Lung (tissue), 12 donors: Measurements from ENCODE around the gene CEP131. TPM values are rescaled to one million over a fixed set of nuclear protein-coding genes. Genes with fewer than 3 reads are reported as not detected.

Experiments
- ATAC-seq: fragments of 200-7000 bp; cut with Tn5 transposase; one replicate; pipeline ENCODE4 v1.9.1; 2020; ENCODE audit warnings: moderate number of reproducible peaks; ENCODE audit not compliant: insufficient read depth, low FRiP score
- DNase-seq, 3 donors: peaks; one replicate each; pipeline ENCODE4 v3.0.0-alpha.2; 2013 to 2017
- H3K27ac ChIP-seq, 2 donors: one replicate each; pipeline ENCODE4 v1.5.1; 2013; ENCODE audit warnings: mild to moderate bottlenecking in 2 of 2, moderate library complexity in 2 of 2, control low read depth in 1 of 2, inconsistent platforms in 1 of 2, low read depth in 1 of 2, low read length in 1 of 2
- H3K27me3 ChIP-seq, 3 donors: one replicate each; pipeline ENCODE4 v1.5.1; 2013; ENCODE audit warnings: low read length in 2 of 3; ENCODE audit not compliant: control insufficient read depth in 3 of 3, insufficient read depth in 3 of 3
- H3K36me3 ChIP-seq, 4 donors: one replicate each; pipeline ENCODE4 v1.5.1; 2013; ENCODE audit warnings: low read length in 4 of 4, mild to moderate bottlenecking in 1 of 4, moderate library complexity in 1 of 4; ENCODE audit not compliant: control insufficient read depth in 4 of 4, insufficient read depth in 4 of 4
- H3K4me1 ChIP-seq, 5 donors: one replicate each; pipeline ENCODE4 v1.5.1; 2013; ENCODE audit warnings: low read length in 5 of 5, mild to moderate bottlenecking in 2 of 5, moderate library complexity in 1 of 5; ENCODE audit not compliant: control insufficient read depth in 5 of 5, insufficient read depth in 5 of 5
- H3K4me3 ChIP-seq: one replicate; pipeline ENCODE4 v1.5.1; 2013; ENCODE audit warnings: mild to moderate bottlenecking, control low read depth, moderate library complexity
- H3K9ac ChIP-seq, 2 donors: one replicate each; pipeline ENCODE4 v1.5.1; 2013; ENCODE audit warnings: low read length in 2 of 2, control low read depth in 1 of 2; ENCODE audit not compliant: insufficient read depth in 1 of 2
- H3K9me3 ChIP-seq, 4 donors: one replicate each; pipeline ENCODE4 v1.5.1; 2013; ENCODE audit warnings: low read length in 3 of 4, mild to moderate bottlenecking in 1 of 4, moderate library complexity in 1 of 4; ENCODE audit not compliant: control insufficient read depth in 4 of 4, insufficient read depth in 3 of 4
- CTCF ChIP-seq: IDR thresholded peaks from 2 replicates; pipeline ENCODE4 v1.5.1; 2012; ENCODE audit warnings: mild to moderate bottlenecking; ENCODE audit errors: control extremely low read depth, extremely low read depth
- WGBS, 2 donors: extraction: QIAGEN DNeasy Blood & Tissue Kit; methylation state at CpG; one replicate each; pipeline ENCODE4 v1.1.7; 2013; 5-methylcytosine and 5-hydroxymethylcytosine counted together
- polyA plus RNA-seq, 2 donors: library from polyadenylated mRNA; stranded (reverse); fragments of 200-250 nt; gene quantifications; one replicate each; pipeline ENCODE4 v1.2.1, GENCODE V29; 2013
- total RNA-seq, 2 donors: library from RNA; depleted of rRNA in 1 of 2; stranded (reverse); fragments of >200 nt in 1 of 2; gene quantifications; one replicate each; pipeline ENCODE4 v1.2.1, GENCODE V29; 2014 to 2021
- donor health status: control.
- donor health status: control.
- donor health status: Bipolar disorder and iron deficiency.
- donor health status: healthy.
- donor health status: DM: yes; HTN: yes; CAD: no.

The CEP131 gene
- total and polyA plus RNA-seq, 4 donors: 7.0 to 14.5 (median 10.9) TPM

DNA sequence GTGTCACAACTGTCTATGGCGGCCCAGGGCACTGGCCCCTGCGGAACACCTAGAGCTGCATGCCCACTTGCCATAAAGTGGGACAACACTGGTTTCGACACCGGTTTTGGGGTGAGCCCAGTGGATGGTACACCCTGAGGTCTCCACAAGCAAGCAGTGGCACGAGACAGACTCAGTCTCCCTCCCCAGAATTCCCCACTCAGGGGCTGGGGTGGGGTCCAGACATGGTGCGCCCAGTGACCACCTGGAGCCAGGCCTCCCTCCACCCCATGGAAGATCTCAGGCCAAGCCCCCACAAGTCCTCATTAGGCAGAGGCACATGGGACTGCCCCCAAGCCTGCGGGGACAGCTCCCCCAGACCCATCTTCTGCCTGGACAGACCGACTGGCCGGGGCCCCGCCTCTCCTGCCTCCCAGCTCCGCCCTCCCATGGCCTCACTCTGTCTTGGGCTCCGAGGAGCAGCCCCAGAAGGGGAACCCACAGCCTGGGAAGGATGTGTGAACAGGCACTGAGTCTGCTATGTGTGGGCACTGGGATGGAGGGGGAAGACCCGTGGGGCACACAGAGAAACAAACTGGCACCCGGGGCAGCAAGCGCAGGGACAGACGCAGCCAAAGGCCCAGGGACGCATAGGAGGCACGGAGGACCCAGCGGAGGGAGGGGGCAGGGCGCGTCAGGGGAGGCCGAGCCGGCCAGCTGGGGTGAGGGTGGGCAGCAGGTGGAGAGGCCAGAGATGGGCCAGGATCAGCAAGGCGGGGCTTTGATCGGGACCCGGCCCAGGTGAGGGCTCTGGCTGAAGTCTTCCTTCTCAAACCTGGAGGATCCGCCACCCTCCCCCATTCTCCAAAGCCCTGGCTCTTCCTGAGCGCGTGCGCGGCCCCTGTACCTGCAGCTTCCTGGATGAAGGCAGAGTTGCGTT lies 13.3 kb upstream of the CEP131 start:
- Histone ChIP-seq H3K9me3 (no peaks in the 10 kb centered on the region), H3K36me3 (peaks cover 0 to 44% (median 4%) of the 10 kb centered on the region in 4 donors), H3K27ac (no peak overlapping the region), H3K4me1 (peaks cover 0 to 19% (median 9%) of the 10 kb centered on the region in 5 donors), H3K4me3 (no peak overlapping the region), H3K27me3 (no peaks in the 10 kb centered on the region), H3K9ac (no peak overlapping the region)
- 92 to 94% methylated on average over 32 of the region's 32 CpGs for WGBS, 2 donors
- no peak for ATAC-seq
- DNase-seq: no peak
- TF ChIP-seq CTCF: no peak

DNA sequence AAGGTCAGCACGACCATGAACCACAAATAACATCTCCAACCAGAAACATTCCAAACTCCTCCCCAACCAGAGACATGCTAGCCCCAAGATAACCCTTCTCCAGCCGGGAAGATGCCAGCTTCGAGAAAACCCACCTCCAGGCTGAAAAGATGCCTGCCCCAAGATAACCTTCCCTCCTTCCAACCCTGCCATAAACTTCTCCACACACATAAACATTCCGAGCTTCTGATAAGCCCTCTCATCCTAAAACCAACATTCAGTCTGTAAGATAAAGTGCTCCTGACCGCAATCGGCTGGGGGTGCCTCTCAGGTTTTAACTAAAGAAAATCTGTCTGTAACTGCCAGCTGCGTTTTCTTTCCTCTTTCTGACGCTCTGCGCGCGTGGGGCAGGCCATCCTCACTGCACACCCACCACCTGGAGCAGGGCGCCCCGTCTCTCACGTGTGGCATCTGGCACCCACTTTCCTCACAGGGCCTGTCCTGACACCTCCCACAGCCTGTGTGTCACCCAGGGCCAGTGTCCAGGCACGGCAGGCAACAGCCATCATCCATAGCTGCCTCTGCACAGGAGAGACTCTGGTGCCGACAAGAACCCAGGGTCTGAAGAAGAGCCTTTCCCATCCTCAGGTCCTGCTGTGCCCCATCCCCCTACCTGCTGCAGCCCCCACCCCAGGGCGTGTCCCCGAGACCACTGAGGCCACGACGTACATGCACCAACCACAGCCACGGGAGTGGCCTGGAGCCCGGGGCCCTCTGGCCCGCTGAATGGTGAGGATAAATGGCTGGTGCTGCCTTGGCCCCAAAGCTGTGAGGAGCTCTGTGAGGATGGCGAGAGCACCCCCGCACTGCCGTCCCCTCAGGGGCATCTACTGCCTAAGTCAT lies 12.4 kb upstream of the CEP131 start:
- WGBS, 2 donors: 92 to 93% methylated on average over 26 of the region's 26 CpGs
- no peaks in the 10 kb centered on the region for H3K9me3 ChIP-seq
- peaks cover 0 to 52% (median 9%) of the 10 kb centered on the region in 4 donors for H3K36me3 ChIP-seq
- H3K9ac ChIP-seq: no peak overlapping the region
- H3K4me1 ChIP-seq: peaks cover 0 to 18% (median 9%) of the 10 kb centered on the region in 5 donors
- no peaks in the 10 kb centered on the region for H3K27me3 ChIP-seq
- no peak for DNase-seq
- no peak for ATAC-seq
- no peak overlapping the region for H3K4me3 ChIP-seq
- TF ChIP-seq CTCF: no peak
- H3K27ac ChIP-seq: no peak overlapping the region

DNA sequence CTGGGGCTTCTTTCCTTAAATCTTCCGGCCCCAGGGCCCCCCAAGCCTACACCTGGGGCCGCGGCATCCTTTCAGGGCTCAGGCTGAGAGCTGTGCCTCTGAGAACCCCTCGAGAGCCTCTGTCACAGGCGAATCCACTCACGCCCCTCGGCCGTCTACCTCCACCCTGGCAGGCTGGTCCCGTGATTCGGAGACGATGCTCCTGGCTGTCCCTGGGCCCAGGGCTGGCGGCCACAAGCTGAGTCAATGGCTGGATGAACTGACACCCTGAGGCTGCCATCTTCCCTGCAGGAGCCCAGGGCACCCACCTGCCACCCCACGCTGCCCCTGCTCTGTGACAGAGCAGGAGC lies 11.7 kb upstream of the CEP131 start:
- ATAC-seq: no peak
- peaks cover 0 to 13% (median 9%) of the 10 kb centered on the region in 5 donors for H3K4me1 ChIP-seq
- H3K27ac ChIP-seq: no peak overlapping the region
- no peak overlapping the region for H3K4me3 ChIP-seq
- H3K36me3 ChIP-seq: peaks cover 2 to 58% (median 11%) of the 10 kb centered on the region in 4 donors
- no peak for TF ChIP-seq CTCF
- H3K9ac ChIP-seq: no peak overlapping the region
- WGBS, 2 donors: 89 to 90% methylated on average over 13 of the region's 13 CpGs
- DNase-seq: no peak
- no peaks in the 10 kb centered on the region for H3K27me3 ChIP-seq
- no peaks in the 10 kb centered on the region for H3K9me3 ChIP-seq
